GM12878 (cell line): ENCODE results near the gene TOR1B. TPM values are rescaled to one million over a fixed set of nuclear protein-coding genes. Genes with fewer than 3 reads are reported as not detected.

Experiments used
- BRCA1 ChIP-seq: IDR thresholded peaks from 2 replicates; pipeline ENCODE4 v1.6.1; 2011; ENCODE audit warnings: low read depth, low read length, improper control_type of control experiment
- E2F8 ChIP-seq: fragments of 450-650 bp; IDR thresholded peaks from 2 replicates; pipeline ENCODE4 v1.6.1; 2018; ENCODE audit warnings: mild to moderate bottlenecking, low read depth, moderate library complexity; ENCODE audit not compliant: partially characterized antibody
- EED ChIP-seq: sonication (generic); IDR thresholded peaks from 2 replicates; pipeline ENCODE4 v1.6.1; 2016; ENCODE audit warnings: antibody characterized with exemption, low read depth
- EZH2 ChIP-seq: IDR thresholded peaks from 2 replicates; pipeline ENCODE4 v1.6.1; 2012; ENCODE audit warnings: low read depth, mild to moderate bottlenecking, control low read depth, inconsistent platforms, low read length, borderline replicate concordance; ENCODE audit not compliant: control insufficient read depth
- KDM1A ChIP-seq: fragments of 200-600 bp; sonication (generic); IDR thresholded peaks from 2 replicates; pipeline ENCODE4 v1.6.1; 2016; ENCODE audit warnings: borderline replicate concordance
- POU2F2 ChIP-seq: IDR thresholded peaks from 3 replicates; pipeline ENCODE4 v1.6.1; 2011; ENCODE audit warnings: low read depth, mild to moderate bottlenecking, low read length, borderline replicate concordance
- SMARCA5 ChIP-seq: fragments of 450-650 bp; IDR thresholded peaks from 2 replicates; pipeline ENCODE4 v1.6.1; 2017; ENCODE audit warnings: mild to moderate bottlenecking
- ZNF217 ChIP-seq: fragments of 450-650 bp; IDR thresholded peaks from 2 replicates; pipeline ENCODE4 v1.6.1; 2017; ENCODE audit warnings: antibody characterized with exemption, mild to moderate bottlenecking
- polyA plus RNA-seq, 11 experiments: library from polyadenylated mRNA; depleted of rRNA in 4 of 11; unstranded in 6 of 11; stranded (reverse) in 5 of 11; fragments of >200 nt; fragmentation: Nextera tagmentation in 4 of 11; fragmentation: Illumina TruSeq in 1 of 11; extraction: Ambion mirVana in 4 of 11; extraction: Trizol in 1 of 11; gene quantifications; 1 replicate in 1 of 11; 2 replicates in 10 of 11; pipeline versions ENCODE4 v1.2.1 to v1.2.3, GENCODE V29; 2011 to 2016; ENCODE audit warnings: inconsistent platforms in 2 of 11, missing spikeins in 2 of 11, low read depth in 1 of 11
- total RNA-seq, 4 experiments: library from RNA; depleted of rRNA in 3 of 4; stranded (reverse); fragments of >200 nt in 3 of 4; fragmentation: Illumina TruSeq in 1 of 4; extraction: Trizol in 1 of 4; gene quantifications; 2 replicates each; pipeline versions ENCODE4 v1.2.1 to v1.2.3, GENCODE V29; 2013 to 2021
- TF ChIP-seq, protein P1 (sequence below): fragments of 450-650 bp; IDR thresholded peaks from 2 replicates; pipeline ENCODE4 v1.6.1; 2017; ENCODE audit warnings: mild to moderate bottlenecking, low read depth, inconsistent platforms; ENCODE audit not compliant: poor library complexity, severe bottlenecking

TOR1B gene
- total and polyA plus RNA-seq, 10 of the 15 experiments (the other 5 are each of a cell fraction or from before 2014, with no cell fraction given): 1.8 to 17.5 (median 9.9) TPM

DNA sequence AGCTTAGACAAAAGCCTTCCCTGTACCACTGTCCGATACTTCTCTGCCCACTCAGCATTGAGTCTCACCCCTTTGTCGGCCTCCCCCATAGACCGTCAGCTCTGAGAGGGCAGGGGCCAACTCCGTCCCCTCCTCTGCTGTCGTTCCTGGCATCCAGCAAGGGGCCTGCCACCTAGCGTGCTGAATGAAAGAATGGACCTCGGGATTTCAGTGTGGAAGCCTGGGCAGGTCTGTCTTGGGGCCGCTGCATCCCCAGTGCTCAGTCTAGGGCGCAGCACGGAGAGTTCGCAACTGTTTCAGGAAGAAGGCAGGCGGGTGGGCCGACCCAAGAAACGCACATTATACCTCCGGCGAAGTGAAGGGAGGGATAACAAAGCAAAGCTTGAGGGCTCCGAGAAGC is 1.5 kb upstream of the TOR1B start (continued):
- no peak for TF ChIP-seq ZNF217
- TF ChIP-seq E2F8: no peak
- TF ChIP-seq KDM1A: no peak
- TF ChIP-seq, protein P1, sequence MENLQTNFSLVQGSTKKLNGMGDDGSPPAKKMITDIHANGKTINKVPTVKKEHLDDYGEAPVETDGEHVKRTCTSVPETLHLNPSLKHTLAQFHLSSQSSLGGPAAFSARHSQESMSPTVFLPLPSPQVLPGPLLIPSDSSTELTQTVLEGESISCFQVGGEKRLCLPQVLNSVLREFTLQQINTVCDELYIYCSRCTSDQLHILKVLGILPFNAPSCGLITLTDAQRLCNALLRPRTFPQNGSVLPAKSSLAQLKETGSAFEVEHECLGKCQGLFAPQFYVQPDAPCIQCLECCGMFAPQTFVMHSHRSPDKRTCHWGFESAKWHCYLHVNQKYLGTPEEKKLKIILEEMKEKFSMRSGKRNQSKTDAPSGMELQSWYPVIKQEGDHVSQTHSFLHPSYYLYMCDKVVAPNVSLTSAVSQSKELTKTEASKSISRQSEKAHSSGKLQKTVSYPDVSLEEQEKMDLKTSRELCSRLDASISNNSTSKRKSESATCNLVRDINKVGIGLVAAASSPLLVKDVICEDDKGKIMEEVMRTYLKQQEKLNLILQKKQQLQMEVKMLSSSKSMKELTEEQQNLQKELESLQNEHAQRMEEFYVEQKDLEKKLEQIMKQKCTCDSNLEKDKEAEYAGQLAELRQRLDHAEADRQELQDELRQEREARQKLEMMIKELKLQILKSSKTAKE: no peak
- no peak for TF ChIP-seq POU2F2
- no peak for TF ChIP-seq BRCA1
- TF ChIP-seq EED: no peak
- no peak for TF ChIP-seq EZH2
- TF ChIP-seq SMARCA5: no peak
